Sigmoid colon (tissue), 7 donors: Measurements from ENCODE around the gene MYL9. TPM values are rescaled to one million over a fixed set of nuclear protein-coding genes. Genes with fewer than 3 reads are reported as not detected.
"Not testable (repeated sequence)": the region's sequence is repeated elsewhere in the genome, so short reads cannot be mapped to it uniquely, and the experiment has no call there.

ENCODE experiments used
- DNase-seq: peaks from one replicate; pipeline ENCODE4 v3.0.0-alpha.2; 2019
- H3K27ac ChIP-seq, 4 donors: fragments of 200-600 bp; sonication (generic); one replicate each; pipeline ENCODE4 v1.5.1; 2016 to 2019; ENCODE audit warnings: mild to moderate bottlenecking in 1 of 4
- H3K27me3 ChIP-seq, 3 donors: fragments of 200-600 bp; sonication (generic); one replicate each; pipeline ENCODE4 v1.5.1; 2019; ENCODE audit warnings: mild to moderate bottlenecking in 1 of 3
- H3K36me3 ChIP-seq, 4 donors: fragments of 200-600 bp; sonication (generic); one replicate each; pipeline ENCODE4 v1.5.1; 2016 to 2019
- H3K4me1 ChIP-seq, 4 donors: fragments of 200-600 bp; sonication (generic); one replicate each; pipeline ENCODE4 v1.5.1; 2017 to 2019
- H3K4me3 ChIP-seq, 4 donors: fragments of 200-600 bp; sonication (generic); one replicate each; pipeline ENCODE4 v1.5.1; 2017 to 2019; ENCODE audit warnings: mild to moderate bottlenecking in 2 of 4, moderate library complexity in 1 of 4
- H3K9me3 ChIP-seq, 4 donors: fragments of 200-600 bp in 3 of 4; sonication (generic) in 3 of 4; one replicate each; pipeline versions ENCODE4 v1.5.1 to v1.6.1; 2013 to 2019
- CTCF ChIP-seq, 4 experiments: fragments of 450-650 bp in 3 of 4; fragments of 200-600 bp in 1 of 4; IDR thresholded peaks; one replicate each; pipeline ENCODE4 v1.5.1; 2016 to 2019; ENCODE audit warnings: antibody characterized with exemption in 4 of 4, mild to moderate bottlenecking in 3 of 4, moderate library complexity in 2 of 4
- EP300 ChIP-seq, 4 donors: sonication (generic); formaldehyde crosslinking; IDR thresholded peaks; one replicate each; pipeline ENCODE4 v1.6.1; 2017; ENCODE audit warnings: antibody characterized with exemption in 4 of 4
- POLR2A ChIP-seq, 2 donors: fragments of 450-650 bp; IDR thresholded peaks; one replicate each; pipeline ENCODE4 v1.6.1; 2016; ENCODE audit warnings: antibody characterized with exemption in 2 of 2, mild to moderate bottlenecking in 2 of 2, moderate library complexity in 2 of 2
- POLR2AphosphoS5 ChIP-seq, 4 donors: sonication (generic); formaldehyde crosslinking; IDR thresholded peaks; one replicate each; pipeline ENCODE4 v1.6.1; 2017; ENCODE audit warnings: antibody characterized with exemption in 4 of 4
- WGBS, 2 donors: extraction: QIAGEN DNeasy Blood & Tissue Kit; methylation state at CpG; one replicate each; pipeline ENCODE4 v1.1.7; 2013; 5-methylcytosine and 5-hydroxymethylcytosine counted together
- intact Hi-C: fragments of 100-400 bp; cut with DNase I; formaldehyde crosslinking; loops from one replicate; pipeline ENCODE4 v1.15.1; 2023
- polyA plus RNA-seq, 3 donors: library from polyadenylated mRNA; stranded (reverse); fragments of 200-250 nt; gene quantifications; one replicate each; pipeline ENCODE4 v1.2.3, GENCODE V29; 2013
- total RNA-seq, 4 donors: library from RNA; depleted of rRNA; stranded (reverse); fragments of >200 nt; gene quantifications; one replicate each; pipeline ENCODE4 v1.1.0, GENCODE V29; 2016
- donor health status: healthy with polysubstance abuse.
- donor health status: Bipolar disorder and iron deficiency.
- donor health status: healthy.

Gene MYL9
- total and polyA plus RNA-seq, 7 donors, result 26.4 to 2,082 (median 1,167) TPM

- Histone ChIP-seq H3K4me1 (peaks cover 0 to 56% (median 36%) of the 10 kb centered on the region in 4 donors), H3K36me3 (peaks cover 5 to 56% (median 18%) of the 10 kb centered on the region in 4 donors), H3K27ac (no peak overlapping the region), H3K27me3 (no peaks in the 10 kb centered on the region), H3K9me3 (no peaks in the 10 kb centered on the region), H3K4me3 (no peak overlapping the region)
- intact Hi-C loops, result no loop called here
- TF ChIP-seq CTCF (IDR thresholded peaks at IDR 0.05) (no peak), POLR2A (IDR thresholded peaks at IDR 0.05) (no peak), EP300 (IDR thresholded peaks at IDR 0.05) (no peak), POLR2AphosphoS5 (IDR thresholded peaks at IDR 0.05) (no peak)
- WGBS, 2 donors, result 94% methylated on average over 17 of the region's 17 CpGs
- no peak for DNase-seq
Measured at GRCh38 chr20:36519012-36519719, 22.2 kb upstream of the MYL9 start.

GRCh38 chr20:36519944-36520343 is 21.4 kb upstream of the MYL9 start:
- TF ChIP-seq CTCF (IDR thresholded peaks at IDR 0.05), result no peak
- no peak for TF ChIP-seq EP300 (IDR thresholded peaks at IDR 0.05)
- no peak for TF ChIP-seq POLR2A (IDR thresholded peaks at IDR 0.05)
- Histone ChIP-seq H3K36me3 (peaks cover 10 to 55% (median 24%) of the 10 kb centered on the region in 4 donors), H3K27me3 (no peaks in the 10 kb centered on the region), H3K27ac (peak overlapping the region in 2 of 4 donors; percentile 3 to 23), H3K9me3 (no peaks in the 10 kb centered on the region), H3K4me1 (peaks cover 0 to 56% (median 36%) of the 10 kb centered on the region in 4 donors), H3K4me3 (no peak overlapping the region)
- no peak for DNase-seq
- WGBS, 2 donors, result 93 to 94% methylated on average over 2 of the region's 2 CpGs
- intact Hi-C loops, result no loop called here

- H3K4me3 ChIP-seq, result no peak overlapping the region
- peaks cover 0 to 58% (median 39%) of the 10 kb centered on the region in 4 donors for H3K4me1 ChIP-seq
- no peaks in the 10 kb centered on the region for H3K27me3 ChIP-seq
- peak overlapping the region; percentile 11 to 30 (median 18) for H3K27ac ChIP-seq
- peaks cover 17 to 61% (median 37%) of the 10 kb centered on the region in 4 donors for H3K36me3 ChIP-seq
- no peaks in the 10 kb centered on the region for H3K9me3 ChIP-seq
- intact Hi-C loops, result no loop called here
- WGBS, 2 donors, result 90 to 92% methylated on average over 1 of the region's 1 CpG
- DNase-seq, result no peak
- TF ChIP-seq POLR2AphosphoS5 (IDR thresholded peaks at IDR 0.05), result no peak
Measured at GRCh38 chr20:36521526-36521925, 19.8 kb upstream of the MYL9 start.

GRCh38 chr20:36522412-36522811 is 18.9 kb upstream of the MYL9 start:
- H3K27me3 ChIP-seq, H3K9me3 ChIP-seq, intact Hi-C loops, H3K4me3 ChIP-seq, DNase-seq: not testable (repeated sequence)
- peaks cover 17 to 63% (median 41%) of the 10 kb centered on the region in 4 donors for H3K36me3 ChIP-seq
- 95% methylated on average over 7 of the region's 7 CpGs for WGBS, 2 donors
- H3K27ac ChIP-seq, result peak overlapping the region; percentile 11 to 30 (median 18)
- peaks cover 0 to 61% (median 46%) of the 10 kb centered on the region in 4 donors for H3K4me1 ChIP-seq

- Histone ChIP-seq H3K4me1 (peaks cover 0 to 71% (median 55%) of the 10 kb centered on the region in 4 donors), H3K4me3 (no peak overlapping the region), H3K9me3 (no peaks in the 10 kb centered on the region), H3K27ac (peak overlapping the region in 3 of 4 donors; percentile 23 to 84 (median 35)), H3K36me3 (peaks cover 17 to 65% (median 40%) of the 10 kb centered on the region in 4 donors), H3K27me3 (no peaks in the 10 kb centered on the region)
- no peak for TF ChIP-seq CTCF (IDR thresholded peaks at IDR 0.05)
- no peak for TF ChIP-seq POLR2AphosphoS5 (IDR thresholded peaks at IDR 0.05)
- no peak for TF ChIP-seq EP300 (IDR thresholded peaks at IDR 0.05)
- TF ChIP-seq POLR2A (IDR thresholded peaks at IDR 0.05), result no peak
- intact Hi-C loops, result no loop called here
- whole genome bisulfite sequencing, 2 donors, result 66 to 86% methylated on average over 3 of the region's 3 CpGs
- DNase-seq, result no peak
Measured at GRCh38 chr20:36523341-36523740, 18.0 kb upstream of the MYL9 start.
